GM10248 (cell line): ENCODE data around the gene ZNF568.

Experiments
- CTCF ChIA-PET: fragments of 300-600 bp; sonication (Branson Sonifier 250); formaldehyde crosslinking; extraction: SDS; loops from one replicate; lab custom pipeline; 2021; ENCODE audit warnings: antibody characterized with exemption; lab: Yijun Ruan, JAX
- POLR2A ChIA-PET: fragments of 350-650 bp; sonication (Branson Sonifier 250); formaldehyde crosslinking; extraction: SDS; loops from one replicate; lab custom pipeline; 2020; ENCODE audit warnings: antibody characterized with exemption; lab: Yijun Ruan, JAX
- DNase-seq: peaks from one replicate; pipeline ENCODE4 v3.0.0; 2012; ENCODE audit errors: extremely low spot score
- CTCF ChIP-seq: IDR thresholded peaks from 2 replicates; pipeline ENCODE4 v1.5.1; 2012; ENCODE audit warnings: mild to moderate bottlenecking, low read depth; ENCODE audit errors: extremely low read depth, missing control alignments, control extremely low read depth

Gene ZNF568

DNA sequence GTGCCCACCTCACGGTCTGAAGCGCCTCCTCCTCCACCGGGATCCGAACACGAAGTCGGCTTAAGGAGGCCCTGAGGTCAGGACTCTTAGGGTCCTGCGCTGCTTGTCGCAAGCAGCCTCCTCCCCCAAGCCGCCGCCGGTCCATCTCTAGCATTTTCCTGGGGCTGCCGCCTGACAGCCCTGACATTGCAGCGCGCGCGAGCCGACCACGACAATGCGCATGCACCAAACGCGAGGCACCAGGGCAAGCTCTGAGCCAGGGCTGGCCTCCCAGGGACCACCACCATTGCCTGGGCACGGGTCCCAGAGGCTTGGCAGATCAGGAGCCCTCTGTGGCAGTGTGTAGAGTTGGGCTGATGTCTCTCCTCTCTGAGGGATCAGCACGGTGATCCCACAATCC, 98.3 kb downstream of the ZNF568 start:
- TF ChIP-seq CTCF: no peak
- DNase-seq: no peak
- ChIA-PET POLR2A (no interaction called here), CTCF (no interaction called here)

DNA sequence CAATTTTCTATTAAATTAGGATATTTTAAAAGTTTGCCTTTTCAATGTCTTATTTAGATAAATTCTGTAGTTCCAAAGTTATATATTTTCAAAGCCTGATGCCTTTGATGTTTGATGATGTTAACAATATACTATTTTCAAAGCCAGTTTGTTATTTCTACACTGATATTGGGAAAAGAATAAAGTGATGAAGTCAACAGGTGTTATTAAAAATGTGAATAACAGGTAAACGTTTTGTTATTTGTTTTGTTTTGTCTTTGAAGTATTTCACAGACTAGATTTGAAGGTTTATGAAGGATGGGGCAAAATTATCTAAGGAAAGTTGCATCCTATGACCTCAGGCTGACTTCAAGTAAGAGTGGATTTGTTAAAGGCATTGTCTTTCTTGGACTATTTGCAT, 129.0 kb downstream of the ZNF568 start:
- POLR2A ChIA-PET: no interaction called here

More for the DNA sequence above, 129.0 kb downstream of the ZNF568 start:
- CTCF ChIA-PET: no interaction called here
- TF ChIP-seq CTCF: no peak
- DNase-seq: no peak
